Activated T-cell treated with anti-CD3 and anti-CD28 coated beads for 1 hour (primary cell): Measurements from ENCODE around the gene PRSS2.
"Not testable (repeated sequence)": the region's sequence is repeated elsewhere in the genome, so short reads cannot be mapped to it uniquely, and the experiment has no call there.

Experiments
- DNase-seq: peaks from one replicate; pipeline ENCODE4 v3.0.0-alpha.2; 2020; ENCODE audit warnings: low read depth

Gene PRSS2

DNA sequence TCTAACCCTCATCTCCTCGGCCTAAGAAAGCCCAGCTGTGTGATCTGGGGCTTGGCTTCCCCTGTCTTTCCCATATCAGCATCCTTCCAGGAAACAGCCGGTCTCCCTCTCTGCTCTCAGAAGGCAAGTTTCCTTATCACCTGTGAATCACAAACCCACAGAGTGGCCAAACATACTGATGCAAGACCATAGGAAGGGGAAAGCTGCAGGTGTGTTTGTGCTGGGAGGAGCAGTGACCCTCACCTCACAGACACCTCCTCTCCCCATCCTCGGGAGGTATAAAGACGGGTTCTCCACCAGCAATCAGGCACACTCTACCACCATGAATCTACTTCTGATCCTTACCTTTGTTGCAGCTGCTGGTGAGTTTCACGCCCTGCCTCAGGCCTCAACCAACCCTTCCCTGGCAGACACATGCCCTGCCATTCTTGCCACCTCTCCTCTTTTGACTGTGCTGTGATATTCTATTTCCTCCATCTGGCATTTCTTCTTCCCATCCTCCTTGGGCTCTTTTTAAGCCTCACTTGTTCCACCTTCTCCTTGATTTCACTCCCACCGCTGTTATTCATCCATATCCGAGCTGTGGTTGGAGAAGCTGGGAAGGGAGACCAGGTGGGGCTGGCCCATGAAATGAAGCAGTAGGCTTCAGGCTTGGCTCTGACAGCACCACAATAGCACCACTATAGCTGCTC, at the start of gene PRSS2:
Gene PRSS2, plus strand, starts transcription at position 310 of the 692 bp plus-strand sequence. Its CDS starts 13 bp downstream, at position 323.
- no peak for DNase-seq

DNA sequence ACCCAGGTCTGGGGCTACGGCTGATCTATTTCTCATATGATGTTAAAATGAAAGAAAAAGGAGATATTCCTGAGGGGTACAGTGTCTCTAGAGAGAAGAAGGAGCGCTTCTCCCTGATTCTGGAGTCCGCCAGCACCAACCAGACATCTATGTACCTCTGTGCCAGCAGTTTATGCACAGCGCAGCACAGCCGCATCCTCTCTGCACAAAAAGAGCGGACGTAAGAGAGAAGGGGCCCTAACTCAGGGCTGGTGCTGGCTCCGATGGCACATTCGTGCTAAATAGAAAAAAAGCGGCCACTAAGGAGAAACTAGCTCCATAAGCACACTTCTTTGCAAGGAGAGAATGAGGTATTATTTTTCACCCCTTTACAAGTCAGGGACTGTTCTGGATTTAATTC, 49.8 kb upstream of the PRSS2 start:
- no peak for DNase-seq

DNA sequence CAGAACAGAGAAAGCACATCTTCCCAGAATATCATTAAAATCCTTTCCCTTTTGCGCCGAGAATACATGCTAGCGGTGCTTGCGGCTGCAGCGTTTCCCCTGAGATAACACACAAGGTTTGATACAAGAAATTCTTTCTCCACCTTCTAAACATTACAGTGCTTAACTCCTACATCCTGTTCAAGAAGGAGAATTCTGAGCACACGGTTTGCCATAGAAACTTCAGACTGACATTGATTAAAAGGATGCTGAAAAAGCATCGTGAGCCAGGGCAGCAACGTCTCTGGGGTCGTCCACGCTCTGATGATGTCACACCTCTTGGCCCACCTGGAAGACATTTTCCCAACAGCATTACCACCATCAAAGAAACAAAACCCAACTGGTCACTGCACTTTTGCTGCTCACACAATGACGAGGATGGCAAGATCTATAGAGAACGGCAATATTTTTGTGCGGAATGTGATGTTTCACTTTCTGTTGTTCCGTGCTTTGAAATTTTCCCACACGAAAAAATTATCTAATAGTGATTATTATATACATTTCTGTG, 48.4 kb upstream of the PRSS2 start:
- no peak for DNase-seq

DNA sequence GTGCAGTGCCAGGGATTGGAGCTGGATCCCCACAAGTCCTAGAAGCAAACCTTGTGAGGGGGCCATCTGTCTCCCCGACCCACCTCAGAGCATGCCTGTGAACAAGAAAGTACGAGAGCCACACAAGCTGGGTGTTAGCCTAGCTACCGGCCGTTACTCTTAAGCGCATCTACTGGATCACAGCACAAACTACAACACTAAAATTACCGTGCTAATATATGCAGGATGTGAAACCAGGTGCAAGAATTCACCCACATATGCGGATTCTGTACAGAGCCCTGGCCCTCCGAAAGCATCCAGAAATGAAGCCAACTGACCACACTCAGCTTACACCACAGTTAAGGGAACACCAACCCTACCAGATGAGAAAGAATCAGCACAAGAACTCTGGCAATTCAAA, 37.5 kb upstream of the PRSS2 start:
- DNase-seq, result no peak

DNA sequence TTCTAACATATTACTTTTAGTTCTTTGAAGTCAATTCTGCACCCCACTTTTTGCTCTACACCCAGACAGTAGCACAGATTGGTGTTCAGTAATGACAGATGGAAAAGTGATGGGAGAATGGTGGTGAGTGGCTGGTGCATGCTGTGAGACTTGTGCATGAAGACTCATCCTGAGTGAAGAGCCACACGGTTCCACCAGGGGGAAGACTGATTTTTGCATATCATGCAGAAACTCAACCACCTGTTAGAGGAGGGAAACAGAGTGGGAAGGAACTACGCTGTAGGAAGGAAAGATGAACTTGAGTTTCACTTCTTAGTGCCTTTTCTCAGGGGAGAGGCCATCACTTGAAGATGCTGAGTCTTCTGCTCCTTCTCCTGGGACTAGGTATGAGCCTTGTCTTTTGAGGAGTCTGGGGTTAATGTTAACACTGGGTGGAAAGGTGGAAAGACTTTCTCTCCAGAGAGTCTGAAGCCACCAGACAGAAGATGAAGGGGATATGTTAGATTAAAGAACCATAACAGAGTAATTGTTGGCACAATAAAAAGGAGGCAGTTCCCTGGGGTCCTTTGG, 30.8 kb upstream of the PRSS2 start:
- no peak for DNase-seq

DNA sequence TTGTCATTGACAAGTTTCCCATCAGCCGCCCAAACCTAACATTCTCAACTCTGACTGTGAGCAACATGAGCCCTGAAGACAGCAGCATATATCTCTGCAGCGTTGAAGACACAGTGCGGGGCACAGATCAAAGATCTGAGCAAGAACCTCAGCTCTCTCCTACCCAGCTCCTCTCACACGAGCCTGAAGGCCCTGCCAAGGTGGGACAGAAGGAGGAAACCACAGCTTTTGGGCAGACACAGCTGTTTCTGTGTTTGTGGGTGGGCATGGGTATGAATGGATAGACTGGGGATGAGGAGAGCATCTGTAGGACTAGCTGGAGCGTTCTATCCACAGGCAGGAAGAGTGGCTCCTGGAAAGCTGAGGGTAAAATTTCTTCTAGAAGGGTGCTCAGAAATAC, 30.0 kb upstream of the PRSS2 start:
- DNase-seq, result no peak

DNA sequence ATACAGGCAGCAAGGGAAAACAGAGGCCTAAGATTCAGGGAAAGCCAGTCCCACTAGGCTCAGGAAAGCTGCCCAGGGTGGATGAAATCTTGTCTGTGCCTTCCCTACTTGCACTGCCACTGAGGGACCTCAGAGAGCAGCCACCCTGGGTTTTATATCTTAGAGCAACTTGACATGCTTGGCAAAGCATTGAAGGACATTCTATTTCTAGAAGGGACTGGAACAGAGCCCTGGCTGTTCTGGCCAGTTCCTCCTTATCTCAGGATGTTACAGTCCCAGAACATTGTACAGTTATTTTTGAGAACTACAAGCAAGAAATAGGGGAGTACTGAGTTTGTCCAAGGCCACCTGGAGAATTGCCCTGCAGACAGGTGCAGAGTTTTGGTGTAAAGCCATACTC, 28.8 kb upstream of the PRSS2 start:
- DNase-seq, result not testable (repeated sequence)

DNA sequence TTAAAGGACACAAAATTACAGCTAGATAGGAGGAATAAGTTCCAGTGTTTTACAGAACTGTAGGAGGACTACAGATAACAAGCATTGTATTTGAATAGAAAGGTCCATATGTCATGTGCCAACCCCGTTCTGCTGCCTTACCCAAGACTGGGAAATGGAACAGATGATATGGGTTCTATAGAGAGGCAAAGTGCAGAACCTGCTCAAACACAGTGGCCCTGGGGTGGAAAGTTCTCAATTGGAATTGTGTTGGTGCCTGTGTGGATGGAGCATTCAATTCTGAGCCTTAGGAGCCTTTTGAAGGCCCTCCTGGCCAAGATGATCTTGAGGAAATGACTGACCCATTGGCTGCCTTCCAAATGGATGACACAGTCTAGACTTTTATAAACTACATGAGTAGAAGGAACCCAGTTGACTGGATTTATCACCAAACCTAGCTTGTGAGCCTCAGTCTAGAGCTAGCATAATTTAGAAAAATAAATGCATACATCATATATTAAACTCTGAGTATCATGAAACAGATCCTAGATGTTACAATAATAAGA, 25.6 kb upstream of the PRSS2 start:
- no peak for DNase-seq

DNA sequence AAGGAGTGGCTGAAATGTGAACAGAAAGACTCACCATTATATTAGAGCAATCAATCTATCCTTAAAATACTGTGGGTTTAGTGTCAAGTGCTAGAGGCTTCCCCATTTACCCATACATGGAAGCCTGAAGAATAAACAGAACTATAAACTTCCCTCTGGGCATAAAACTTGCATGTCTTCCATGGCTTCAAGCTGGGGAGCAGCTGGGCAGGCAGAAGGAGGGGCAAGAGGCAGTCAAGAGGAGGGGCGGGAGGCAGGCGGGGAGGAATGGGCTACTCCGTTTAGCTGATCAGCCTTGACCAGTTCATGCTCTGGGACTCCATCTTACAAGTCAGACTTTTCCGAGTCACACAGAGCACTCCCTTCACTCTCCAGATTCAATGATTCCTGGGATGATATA, 25.0 kb upstream of the PRSS2 start:
- DNase-seq, result no peak

DNA sequence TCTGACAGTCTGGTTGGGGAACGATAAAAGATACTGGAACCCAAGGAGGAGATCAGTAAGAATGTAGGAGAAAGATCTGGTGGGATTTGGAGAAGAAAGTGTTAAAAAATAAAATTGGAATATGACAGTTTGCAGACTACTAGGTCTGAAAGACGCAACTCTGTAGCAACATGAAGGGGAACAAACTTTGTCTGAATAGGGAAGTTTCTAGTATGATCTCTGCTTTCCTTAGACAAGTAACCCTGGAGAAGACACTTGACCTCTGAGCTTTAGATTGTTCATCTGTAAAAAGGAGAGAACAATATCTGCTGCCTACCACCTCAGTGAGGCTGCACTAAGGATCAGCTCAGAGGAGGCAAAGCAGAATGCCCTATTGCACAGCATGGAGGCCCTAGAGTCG, 24.5 kb upstream of the PRSS2 start:
- no peak for DNase-seq

DNA sequence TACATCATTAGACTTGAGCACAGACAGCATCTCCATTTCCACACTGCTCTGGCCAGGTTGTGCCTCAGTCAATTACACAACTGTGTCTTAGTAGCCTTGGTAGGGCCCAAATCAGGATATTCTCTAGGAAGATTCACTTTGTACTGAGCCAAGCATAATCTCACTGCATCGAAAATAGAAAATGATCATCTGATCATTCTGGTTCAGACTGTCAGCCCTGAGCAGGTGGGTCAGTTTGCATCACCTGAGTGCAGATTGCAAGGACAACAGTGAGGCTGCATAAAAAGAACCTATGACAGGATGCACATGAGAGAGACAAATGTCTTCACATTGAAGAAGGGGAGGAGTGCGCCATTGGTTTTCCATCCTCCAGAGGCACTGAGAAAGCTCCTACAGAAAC, 22.4 kb upstream of the PRSS2 start:
- DNase-seq, result not testable (repeated sequence)

DNA sequence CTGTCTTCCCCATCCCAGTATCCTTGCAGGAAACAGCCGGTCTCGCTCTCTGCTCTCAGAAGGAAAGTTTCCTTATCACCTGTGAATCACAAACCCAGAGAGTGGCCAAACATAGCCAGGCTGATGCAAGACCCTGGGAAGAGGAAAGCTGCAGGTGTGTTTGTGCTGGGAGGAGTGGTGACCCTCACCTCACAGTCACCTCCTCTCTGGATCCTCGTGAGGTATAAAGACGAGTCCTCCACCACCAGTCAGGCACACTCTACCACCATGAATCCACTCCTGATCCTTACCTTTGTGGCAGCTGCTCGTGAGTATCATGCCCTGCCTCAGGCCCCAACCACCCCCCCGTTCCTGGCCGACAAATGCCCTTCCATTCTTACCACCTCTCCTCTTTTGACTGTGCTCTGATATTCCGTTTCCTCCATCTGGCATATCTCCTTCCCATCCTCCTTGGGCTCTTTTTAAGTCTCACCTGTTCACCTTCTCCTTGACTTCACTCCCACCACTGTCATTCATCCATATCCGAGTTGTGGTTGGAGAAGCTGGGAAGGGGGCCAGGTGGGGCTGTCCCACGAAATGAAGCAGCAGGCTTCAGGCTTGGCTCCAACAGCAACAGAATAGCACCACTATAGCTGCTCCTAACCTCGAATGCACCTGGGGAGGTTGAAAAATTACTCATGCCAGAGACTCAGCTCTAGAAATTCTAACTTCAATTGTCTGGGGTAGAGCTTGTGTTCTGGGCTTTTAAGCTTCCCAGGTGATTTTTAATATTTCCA, 21.4 kb upstream of the PRSS2 start, which contains the start of gene PRSS1:
Gene PRSS1, plus strand, starts transcription at position 255 of the 776 bp plus-strand sequence. Its CDS starts 13 bp downstream, at position 268.
- no peak for DNase-seq

DNA sequence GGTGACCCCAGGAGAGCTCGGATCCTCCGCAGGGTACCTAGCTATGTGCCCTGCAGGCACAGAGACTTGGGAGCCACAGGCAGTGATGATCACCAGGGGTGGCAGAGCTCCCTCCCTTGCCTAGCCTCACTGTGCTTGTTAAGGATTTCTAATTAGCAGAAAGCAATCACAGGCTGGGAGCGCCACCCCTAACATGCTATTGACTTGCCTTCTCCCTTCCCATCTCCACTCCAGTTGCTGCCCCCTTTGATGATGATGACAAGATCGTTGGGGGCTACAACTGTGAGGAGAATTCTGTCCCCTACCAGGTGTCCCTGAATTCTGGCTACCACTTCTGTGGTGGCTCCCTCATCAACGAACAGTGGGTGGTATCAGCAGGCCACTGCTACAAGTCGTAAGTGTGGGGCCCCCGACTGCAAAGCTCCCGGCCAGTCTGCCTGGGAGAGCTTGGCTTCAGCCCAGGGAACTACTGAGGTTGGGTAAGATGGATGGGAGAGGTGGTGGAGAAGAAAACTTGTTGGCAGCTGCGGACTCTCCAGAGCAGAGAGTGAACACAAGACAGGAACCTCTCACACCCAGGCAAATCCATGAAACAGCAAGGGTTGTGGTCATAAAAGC, 20.3 kb upstream of the PRSS2 start:
- no peak for DNase-seq

DNA sequence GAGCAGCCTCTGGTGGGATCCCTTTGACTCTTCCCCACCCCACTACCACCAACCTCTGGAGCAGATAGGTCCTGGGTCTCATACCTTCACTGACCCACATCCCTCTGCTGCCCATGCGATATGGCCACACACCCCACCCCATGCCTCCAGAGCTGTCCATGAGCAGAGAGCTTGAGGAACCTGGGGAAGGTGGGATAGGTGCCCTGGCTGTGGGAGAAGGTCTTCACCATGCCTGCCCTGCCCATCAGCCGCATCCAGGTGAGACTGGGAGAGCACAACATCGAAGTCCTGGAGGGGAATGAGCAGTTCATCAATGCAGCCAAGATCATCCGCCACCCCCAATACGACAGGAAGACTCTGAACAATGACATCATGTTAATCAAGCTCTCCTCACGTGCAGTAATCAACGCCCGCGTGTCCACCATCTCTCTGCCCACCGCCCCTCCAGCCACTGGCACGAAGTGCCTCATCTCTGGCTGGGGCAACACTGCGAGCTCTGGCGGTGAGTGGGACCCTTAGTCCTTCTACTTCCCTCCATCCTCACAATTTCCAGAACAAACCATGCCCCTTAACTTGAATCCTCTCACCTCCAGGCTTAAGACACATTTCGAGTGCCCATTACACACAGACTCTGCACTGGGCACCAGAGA, 19.1 kb upstream of the PRSS2 start:
- not testable (repeated sequence) for DNase-seq

DNA sequence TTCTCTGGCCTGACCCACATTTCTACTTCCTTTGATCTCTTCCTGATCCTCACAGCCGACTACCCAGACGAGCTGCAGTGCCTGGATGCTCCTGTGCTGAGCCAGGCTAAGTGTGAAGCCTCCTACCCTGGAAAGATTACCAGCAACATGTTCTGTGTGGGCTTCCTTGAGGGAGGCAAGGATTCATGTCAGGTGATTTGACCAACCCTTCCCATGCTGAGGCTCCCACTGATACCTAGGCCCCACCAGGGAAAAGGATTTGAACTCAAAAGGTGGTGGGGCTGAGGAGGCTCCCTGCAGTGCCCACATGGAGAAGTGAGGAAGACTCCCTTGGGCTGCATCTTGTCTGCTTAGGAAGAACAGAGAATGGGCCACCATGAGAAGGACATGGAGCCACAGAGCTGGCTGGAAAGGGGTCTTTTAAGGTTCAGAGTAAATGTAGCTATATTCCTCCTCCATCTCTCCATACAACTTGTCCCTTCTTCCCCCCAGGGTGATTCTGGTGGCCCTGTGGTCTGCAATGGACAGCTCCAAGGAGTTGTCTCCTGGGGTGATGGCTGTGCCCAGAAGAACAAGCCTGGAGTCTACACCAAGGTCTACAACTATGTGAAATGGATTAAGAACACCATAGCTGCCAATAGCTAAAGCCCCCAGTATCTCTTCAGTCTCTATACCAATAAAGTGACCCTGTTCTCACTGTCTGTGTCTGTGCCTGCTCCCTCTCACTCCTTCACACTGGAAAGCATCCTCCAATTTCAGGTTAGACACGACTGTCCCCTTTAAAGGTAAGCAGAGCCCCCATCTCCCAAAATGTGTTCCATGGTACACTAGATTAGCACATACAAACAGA, 18.2 kb upstream of the PRSS2 start:
- DNase-seq, result no peak

DNA sequence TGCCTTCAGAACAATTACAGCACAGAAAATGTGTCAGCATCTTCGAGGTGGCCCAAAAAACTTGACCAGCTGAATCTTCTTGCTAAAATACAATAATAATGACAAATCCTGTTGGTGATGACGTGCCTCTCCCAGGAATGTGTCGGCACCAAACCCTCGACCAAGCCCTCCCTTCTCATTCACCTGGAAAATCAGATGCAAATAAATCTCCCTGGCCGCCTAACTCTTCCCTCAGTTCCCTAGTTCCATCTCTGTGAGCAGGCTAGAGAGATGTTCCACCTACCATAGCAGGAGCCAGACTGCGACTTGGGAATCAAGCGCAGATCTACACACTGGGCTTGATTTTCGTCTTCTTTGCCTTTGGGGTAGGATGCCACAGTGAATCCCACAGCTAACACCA, 17.4 kb upstream of the PRSS2 start:
- no peak for DNase-seq

DNA sequence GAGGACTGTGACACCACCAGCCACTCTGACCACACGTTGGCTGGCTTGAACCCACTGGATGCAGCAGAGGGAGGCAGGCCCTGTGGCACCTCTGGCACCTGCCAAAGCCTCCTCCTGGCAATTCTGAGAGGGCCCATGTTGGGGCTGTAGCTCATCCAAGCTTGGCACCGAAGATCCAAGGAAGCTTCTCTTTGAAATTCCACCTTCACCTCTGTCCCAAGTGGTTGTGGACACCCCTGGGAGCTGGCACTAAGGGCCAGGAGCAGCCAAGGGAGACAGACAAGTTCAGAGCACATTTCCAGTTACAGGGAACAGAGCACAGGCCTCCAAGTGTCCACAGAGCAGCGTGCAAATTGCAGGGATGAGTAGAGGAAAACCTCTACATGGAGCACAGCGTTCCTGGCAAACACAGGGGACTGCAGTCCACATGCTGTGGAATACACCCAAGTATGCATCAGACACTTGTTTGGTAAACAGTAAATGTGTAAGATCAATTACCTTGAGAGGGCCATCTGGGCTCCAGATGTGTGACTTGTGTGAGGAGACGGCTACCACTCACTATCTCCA, 16.8 kb upstream of the PRSS2 start:
- DNase-seq, result not testable (repeated sequence)

DNA sequence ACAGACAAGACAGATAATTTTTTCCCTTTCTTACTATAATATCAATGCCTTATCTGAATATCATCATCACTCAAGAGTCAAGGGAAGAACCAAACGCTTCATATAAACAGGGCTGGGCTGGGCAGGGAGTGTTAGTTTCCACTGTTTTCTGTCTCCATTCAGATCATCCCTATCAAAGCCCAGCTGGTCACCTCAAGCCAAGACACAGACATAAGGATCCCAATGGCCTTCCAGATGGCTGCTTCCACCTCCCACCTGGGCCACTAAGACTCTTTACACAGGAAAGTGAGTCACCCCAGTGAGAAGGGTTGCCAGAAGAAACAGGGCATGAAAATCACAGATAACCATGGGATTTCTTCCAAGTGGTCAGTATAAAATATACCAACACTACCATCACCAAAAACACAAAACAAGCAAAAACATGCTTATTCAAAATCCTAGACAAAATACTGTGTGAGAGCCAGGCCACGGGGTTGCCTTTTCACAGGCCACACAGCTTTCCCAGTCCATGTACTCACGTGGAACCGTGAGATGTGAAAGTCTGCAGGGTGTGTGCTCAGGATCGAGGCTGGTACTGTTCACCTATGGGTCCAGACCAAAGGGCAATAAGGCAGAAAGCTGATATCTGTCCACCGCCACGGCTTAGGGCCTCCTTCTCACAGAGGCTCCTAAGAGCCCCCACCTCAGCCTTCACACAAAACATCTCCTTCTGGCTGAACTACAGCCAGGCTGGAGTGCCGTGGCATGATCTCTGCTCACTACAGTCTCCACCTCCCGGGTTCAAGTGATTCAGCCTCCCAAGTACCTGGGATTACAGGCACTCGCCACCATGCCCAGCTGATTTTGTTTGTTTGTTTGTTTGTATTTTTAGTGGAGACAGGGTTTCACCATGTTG, 15.8 kb upstream of the PRSS2 start:
- DNase-seq, result no peak

DNA sequence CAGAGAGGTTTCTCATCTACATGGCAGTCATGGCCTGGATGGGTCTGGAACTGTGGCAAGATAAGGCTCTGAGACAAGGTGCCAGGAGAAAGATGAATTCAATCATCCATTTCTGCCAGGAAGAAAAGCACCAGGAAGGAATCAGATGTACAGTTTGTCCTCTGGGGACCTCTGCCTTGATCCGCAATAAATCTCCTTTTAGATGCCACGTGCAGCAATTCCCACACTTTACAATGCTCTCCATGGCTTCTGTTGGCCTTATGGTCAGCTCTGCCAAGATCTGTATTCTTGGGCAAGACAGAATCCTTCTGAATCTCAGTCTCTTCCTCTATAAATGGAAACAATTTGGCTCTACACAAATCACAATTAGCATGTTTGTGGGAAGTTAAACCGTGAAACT, 12.5 kb upstream of the PRSS2 start:
- not testable (repeated sequence) for DNase-seq
